Kidney (tissue), 14 donors: ENCODE measurements around the gene ZNF331. TPM values are rescaled to one million over a fixed set of nuclear protein-coding genes. Genes with fewer than 3 reads are reported as not detected.

ENCODE experiments used
- DNase-seq, 5 donors: peaks; one replicate each; pipeline ENCODE4 v3.0.0-alpha.2; 2013 to 2020
- FAIRE-seq: peaks from 2 replicates; lab custom pipeline; 2012; peaks lifted over from hg19 to GRCh38; lab: Jason Lieb, UNC
- H3K27ac ChIP-seq, 2 donors: one replicate each; pipeline ENCODE4 v1.7.0; 2013; ENCODE audit warnings: low read depth in 2 of 2, low read length in 2 of 2, inconsistent platforms in 1 of 2
- H3K27me3 ChIP-seq: one replicate; pipeline ENCODE4 v1.7.1; 2013; ENCODE audit warnings: low read length, inconsistent platforms; ENCODE audit not compliant: control insufficient read depth, insufficient read depth
- H3K36me3 ChIP-seq, 3 donors: one replicate each; pipeline versions ENCODE4 v1.7.0 to v1.7.1; 2013; ENCODE audit warnings: low read length in 3 of 3, control low read depth in 1 of 3, inconsistent platforms in 1 of 3; ENCODE audit not compliant: insufficient read depth in 3 of 3, control insufficient read depth in 2 of 3
- H3K4me1 ChIP-seq, 3 donors: one replicate each; pipeline versions ENCODE4 v1.7.0 to v1.7.1; 2013; ENCODE audit warnings: low read length in 3 of 3, inconsistent platforms in 1 of 3, low read depth in 1 of 3; ENCODE audit not compliant: control insufficient read depth in 2 of 3, insufficient read depth in 2 of 3
- H3K4me3 ChIP-seq, 3 donors: one replicate each; pipeline versions ENCODE4 v1.7.0 to v1.8.1; 2013; ENCODE audit warnings: low read length in 3 of 3, control low read depth in 1 of 3, inconsistent platforms in 1 of 3
- H3K9ac ChIP-seq, 3 donors: one replicate each; pipeline versions ENCODE4 v1.7.0 to v1.7.1; 2013; ENCODE audit warnings: low read length in 3 of 3, control low read depth in 1 of 3, inconsistent platforms in 1 of 3
- H3K9me3 ChIP-seq, 3 donors: one replicate each; pipeline versions ENCODE4 v1.7.0 to v1.7.1; 2013; ENCODE audit warnings: low read length in 3 of 3, control low read depth in 1 of 3, inconsistent platforms in 1 of 3; ENCODE audit not compliant: control insufficient read depth in 2 of 3, insufficient read depth in 1 of 3
- CTCF ChIP-seq: IDR thresholded peaks from 3 replicates; pipeline ENCODE4 v1.5.1; 2012; ENCODE audit warnings: mild to moderate bottlenecking, moderate library complexity, borderline replicate concordance; ENCODE audit not compliant: insufficient read depth; ENCODE audit errors: extremely low read depth
- intact Hi-C: fragments of 100-400 bp; cut with DNase I; formaldehyde crosslinking; loops from one replicate; pipeline ENCODE4 v1.11.1; 2022
- polyA plus RNA-seq: library from polyadenylated mRNA; stranded (reverse); fragments of 350-450 nt; fragmentation: Illumina TruSeq; extraction: RNeasy Lipid Tissue Mini Kit (QIAGEN cat#74804); gene quantifications from one replicate; pipeline ENCODE4 v1.2.3, GENCODE V29; 2014; ENCODE audit warnings: low read depth, low replicate concordance; ENCODE audit not compliant: insufficient read depth
- total RNA-seq: library from RNA; stranded (reverse); fragmentation: NEBNext Ultra II Directional; extraction: Animal tissue kit (Norgen Biotek cat#: 25700); gene quantifications from one replicate; pipeline ENCODE4 v1.2.1, GENCODE V29; 2021
- donor health status: control.
- donor health status: control.
- donor health status: control.
- donor health status: control.
- donor health status: control.
- donor health status: DM: yes; HTN: yes; CAD: no.
- donor health status: Normal renal cell carcinoma (clear cell type).

Gene ZNF331
- total and polyA plus RNA-seq, 2 donors from 2014 or later: 6.5 to 22.3 TPM

GRCh38 chr19:53612762-53613526, 75.0 kb downstream of the ZNF331 start:
- H3K27me3 ChIP-seq: no peaks in the 10 kb centered on the region
- H3K36me3 ChIP-seq: no peaks in the 10 kb centered on the region
- DNase-seq: no peak
- FAIRE-seq: no peak
- no peak for TF ChIP-seq CTCF
- intact Hi-C loops: no loop called here
- no peaks in the 10 kb centered on the region for H3K4me1 ChIP-seq
- H3K9ac ChIP-seq: no peak overlapping the region
- H3K27ac ChIP-seq: no peak overlapping the region
- H3K9me3 ChIP-seq: no peaks in the 10 kb centered on the region
- H3K4me3 ChIP-seq: no peak overlapping the region

GRCh38 chr19:53621885-53622740, 84.2 kb downstream of the ZNF331 start:
- TF ChIP-seq CTCF: no peak
- Histone ChIP-seq H3K27ac (no peak overlapping the region), H3K9me3 (no peaks in the 10 kb centered on the region), H3K4me1 (no peaks in the 10 kb centered on the region), H3K36me3 (no peaks in the 10 kb centered on the region), H3K4me3 (no peak overlapping the region), H3K9ac (no peak overlapping the region), H3K27me3 (no peaks in the 10 kb centered on the region)
- FAIRE-seq (no peak), DNase-seq (no peak)
- intact Hi-C loops: no loop called here

- no peak overlapping the region for H3K27ac ChIP-seq
- FAIRE-seq: no peak
- H3K4me1 ChIP-seq: no peaks in the 10 kb centered on the region
- H3K4me3 ChIP-seq: no peak overlapping the region
- intact Hi-C loops: no loop called here
- TF ChIP-seq CTCF: no peak
- no peak overlapping the region for H3K9ac ChIP-seq
- DNase-seq: no peak
- no peaks in the 10 kb centered on the region for H3K27me3 ChIP-seq
- no peaks in the 10 kb centered on the region for H3K9me3 ChIP-seq
- no peaks in the 10 kb centered on the region for H3K36me3 ChIP-seq
Observed at GRCh38 chr19:53624771-53625545, 87.0 kb downstream of the ZNF331 start.
